ENCODE results near the gene HIBADH.
A peak's percentile ranks its signal among the peaks of the same experiment; 100 is the strongest.

Gene HIBADH

GRCh38 chr7:27627146-27627545 is 35.5 kb downstream of the HIBADH start:
- Histone ChIP-seq H3K27me3 (ENCODE audit: insufficient read depth, poor library complexity, severe bottlenecking) (no peaks in the 10 kb centered on the region), H3K27ac (replicated peaks) (no peak overlapping the region), H3K4me3 (replicated peaks; ENCODE audit: insufficient read depth, low read length) (no peak overlapping the region)
- no peak for DNase-seq (ENCODE audit: low read depth in 1 of 2, low spot score in 1 of 2)
- TF ChIP-seq POLR2AphosphoS5 (IDR thresholded peaks at IDR 0.05; ENCODE audit: low read depth): no peak
- no peak for TF ChIP-seq SPI1 (IDR thresholded peaks at IDR 0.05; ENCODE audit: borderline replicate concordance, low read depth)
- TF ChIP-seq GABPA (IDR thresholded peaks at IDR 0.05; ENCODE audit: low read depth): no peak
- no peak for TF ChIP-seq REST (IDR thresholded peaks at IDR 0.05; ENCODE audit: insufficient replicate concordance, low read depth)
- TF ChIP-seq CTCF (IDR thresholded peaks at IDR 0.05; ENCODE audit: insufficient read depth, low read length): no peak

- no peak for DNase-seq (ENCODE audit: low read depth in 1 of 2, low spot score in 1 of 2)
- no peak for TF ChIP-seq SPI1 (IDR thresholded peaks at IDR 0.05; ENCODE audit: borderline replicate concordance, low read depth)
- TF ChIP-seq POLR2AphosphoS5 (IDR thresholded peaks at IDR 0.05; ENCODE audit: low read depth): no peak
- TF ChIP-seq GABPA (IDR thresholded peaks at IDR 0.05; ENCODE audit: low read depth): no peak
- no peak for TF ChIP-seq CTCF (IDR thresholded peaks at IDR 0.05; ENCODE audit: insufficient read depth, low read length)
- no peak for TF ChIP-seq REST (IDR thresholded peaks at IDR 0.05; ENCODE audit: insufficient replicate concordance, low read depth)
- H3K27ac ChIP-seq (replicated peaks): no peak overlapping the region
- no peak overlapping the region for H3K4me3 ChIP-seq (replicated peaks; ENCODE audit: insufficient read depth, low read length)
- no peaks in the 10 kb centered on the region for H3K27me3 ChIP-seq (ENCODE audit: insufficient read depth, poor library complexity, severe bottlenecking)
These were observed 43.2 kb downstream of the HIBADH start for GRCh38 chr7:27619492-27619891.

- Histone ChIP-seq H3K4me3 (replicated peaks; ENCODE audit: insufficient read depth, low read length) (no peak overlapping the region), H3K27me3 (ENCODE audit: insufficient read depth, poor library complexity, severe bottlenecking) (no peaks in the 10 kb centered on the region), H3K27ac (replicated peaks) (no peak overlapping the region)
- peak in 1 of 2 experiments; percentile 39 for DNase-seq (ENCODE audit: low read depth in 1 of 2, low spot score in 1 of 2)
- TF ChIP-seq CTCF (IDR thresholded peaks at IDR 0.05; ENCODE audit: insufficient read depth, low read length) (no peak), SPI1 (IDR thresholded peaks at IDR 0.05; ENCODE audit: borderline replicate concordance, low read depth) (no peak)
These were observed 44.9 kb downstream of the HIBADH start for GRCh38 chr7:27617651-27618381.
